ENCODE results near the gene TLR5. TPM values are rescaled to one million over a fixed set of nuclear protein-coding genes. Genes with fewer than 3 reads are reported as not detected.
A peak's percentile ranks its signal among the peaks of the same experiment; 100 is the strongest.

Gene TLR5
- total and polyA plus RNA-seq, 7 donors: 0.23 to 10.2 (median 3.6) TPM

DNA sequence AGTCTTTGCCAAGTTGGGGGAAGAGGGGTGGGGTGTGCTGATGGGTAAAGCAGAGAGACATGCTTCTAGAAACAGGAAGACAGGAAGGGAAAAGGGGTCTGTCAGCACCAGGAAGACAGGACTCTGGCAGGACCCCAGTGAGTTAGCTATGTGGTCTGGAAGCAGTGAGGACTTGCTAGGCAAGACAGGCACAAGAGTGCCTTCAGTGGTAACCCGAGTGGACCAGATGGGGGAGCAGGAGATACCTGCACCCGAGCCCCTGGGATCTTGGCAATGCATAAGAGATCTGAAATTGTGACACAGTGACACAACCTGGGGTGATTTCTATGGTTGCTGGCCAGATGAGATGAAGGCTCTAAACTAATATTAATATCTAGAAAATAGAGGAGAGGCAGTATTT lies 7.0 kb downstream of the TLR5 start:
- TF ChIP-seq EP300 (IDR thresholded peaks at IDR 0.05): no peak
- TF ChIP-seq POLR2A (IDR thresholded peaks at IDR 0.05): no peak
- TF ChIP-seq CTCF (IDR thresholded peaks at IDR 0.05): no peak
- no peak for TF ChIP-seq POLR2AphosphoS5 (IDR thresholded peaks at IDR 0.05)
- 63 to 87% methylated on average over 2 of the region's 2 CpGs for WGBS, 2 donors
- intact Hi-C loops (cut with DNase I): no loop called here
- Histone ChIP-seq H3K36me3 (no peaks in the 10 kb centered on the region), H3K4me1 (peaks cover 0 to 43% (median 38%) of the 10 kb centered on the region in 4 donors), H3K4me3 (no peak overlapping the region), H3K9me3 (no peaks in the 10 kb centered on the region), H3K27me3 (no peaks in the 10 kb centered on the region), H3K27ac (peak overlapping the region; percentile 62 to 78 (median 70))
- DNase-seq: peak; percentile 61

DNA sequence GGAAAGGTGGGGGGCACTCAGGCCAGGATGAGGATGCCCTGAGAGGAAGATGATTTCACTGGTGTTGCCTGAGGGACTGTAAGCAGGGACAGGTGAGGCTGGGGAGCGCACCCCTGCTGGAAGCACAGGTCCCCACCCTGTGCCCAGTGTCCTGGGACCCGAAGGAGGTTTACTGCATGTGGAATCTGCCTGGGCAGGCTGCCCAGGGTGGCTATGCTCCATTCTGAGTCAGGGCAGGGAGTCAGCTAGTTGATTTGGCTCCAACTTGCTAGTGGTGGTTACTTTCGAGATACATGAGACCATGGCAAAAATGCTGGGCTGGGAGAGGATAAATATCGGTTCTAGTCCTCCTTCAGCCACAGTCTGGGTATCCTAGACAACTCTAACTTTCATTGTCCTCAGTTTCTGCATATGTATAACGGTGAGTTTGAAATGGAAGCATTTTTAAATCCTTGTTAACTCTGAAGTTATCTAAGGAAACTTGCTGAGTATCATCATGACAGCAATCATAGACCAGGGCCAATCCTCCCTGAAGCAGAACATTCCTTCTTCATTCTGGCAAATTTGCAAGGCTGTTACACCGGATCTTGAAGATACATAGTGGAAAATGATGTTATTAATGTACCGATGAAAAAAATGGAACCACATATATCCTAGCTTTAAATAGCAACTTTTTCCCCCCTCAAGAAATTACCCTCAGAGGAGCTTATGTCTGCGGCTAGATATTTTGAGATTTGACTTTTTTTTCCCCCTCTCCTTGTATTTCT lies 7.7 kb downstream of the TLR5 start:
- TF ChIP-seq EP300 (IDR thresholded peaks at IDR 0.05) (no peak), CTCF (IDR thresholded peaks at IDR 0.05) (no peak), POLR2AphosphoS5 (IDR thresholded peaks at IDR 0.05) (no peak), POLR2A (IDR thresholded peaks at IDR 0.05) (no peak)
- no peaks in the 10 kb centered on the region for H3K36me3 ChIP-seq
- WGBS, 2 donors: 75 to 77% methylated on average over 8 of the region's 8 CpGs
- peak; percentile 75 for DNase-seq
- H3K27me3 ChIP-seq: no peaks in the 10 kb centered on the region
- no peak overlapping the region for H3K4me3 ChIP-seq
- peak overlapping the region; percentile 62 to 78 (median 70) for H3K27ac ChIP-seq
- H3K4me1 ChIP-seq: peaks cover 0 to 43% (median 38%) of the 10 kb centered on the region in 4 donors
- H3K9me3 ChIP-seq: no peaks in the 10 kb centered on the region
- intact Hi-C loops (cut with DNase I): loop anchor here (2.0 kb wide), 1 partner anchor 293 kb away; no protein-coding TSS in a partner anchor

GRCh38 chr1:223133824-223134435 lies 9.1 kb downstream of the TLR5 start:
- peak overlapping the region; percentile 66 to 78 (median 72) for H3K27ac ChIP-seq
- peaks cover 0 to 51% (median 45%) of the 10 kb centered on the region in 4 donors for H3K4me1 ChIP-seq
- TF ChIP-seq POLR2A (IDR thresholded peaks at IDR 0.05) (no peak), EP300 (IDR thresholded peaks at IDR 0.05) (no peak), CTCF (IDR thresholded peaks at IDR 0.05) (peak in 2 of 4 experiments; percentile 92 to 96), POLR2AphosphoS5 (IDR thresholded peaks at IDR 0.05) (peak in 2 of 4 donors; percentile 27 to 30)
- peak overlapping the region; percentile 14 to 45 (median 38) for H3K4me3 ChIP-seq
- 2 to 4% methylated on average over 23 of the region's 23 CpGs for WGBS, 2 donors
- no peaks in the 10 kb centered on the region for H3K9me3 ChIP-seq
- H3K27me3 ChIP-seq: no peaks in the 10 kb centered on the region
- DNase-seq: peak; percentile 93
- intact Hi-C loops (cut with DNase I): loop anchor here (1.0 to 2.0 kb wide), 2 partner anchors 295 to 550 kb away; no protein-coding TSS in a partner anchor
- H3K36me3 ChIP-seq: no peaks in the 10 kb centered on the region

DNA sequence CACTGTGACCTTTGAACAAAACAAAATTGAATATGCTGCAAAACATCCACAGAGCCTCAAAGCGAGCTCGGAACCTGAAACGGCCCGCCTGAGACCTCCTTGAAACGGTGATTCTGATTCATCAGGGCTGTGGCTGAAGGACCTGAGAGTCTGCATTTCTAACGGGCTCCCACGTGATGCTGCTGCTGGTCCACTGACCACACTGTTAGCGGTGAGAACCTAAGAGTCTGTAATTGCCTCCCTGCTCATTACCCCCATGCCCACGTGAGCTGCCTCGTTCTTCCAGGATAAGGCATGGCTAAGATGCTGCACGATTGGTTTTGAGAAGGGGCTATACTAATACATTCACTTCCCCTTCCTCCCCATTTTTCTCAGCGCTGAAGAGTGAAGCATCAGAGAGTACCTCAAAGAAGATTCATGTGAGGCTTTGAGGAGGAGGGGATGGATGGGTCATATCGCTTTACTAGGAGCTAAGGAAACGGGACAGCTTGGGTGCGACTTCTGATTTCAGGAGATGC lies 9.7 kb downstream of the TLR5 start:
- no peaks in the 10 kb centered on the region for H3K36me3 ChIP-seq
- peak overlapping the region in 3 of 4 donors; percentile 69 to 78 (median 75) for H3K27ac ChIP-seq
- peak overlapping the region in 3 of 4 donors; percentile 37 to 45 (median 39) for H3K4me3 ChIP-seq
- intact Hi-C loops (cut with DNase I): loop anchor here (1.0 kb wide), 1 partner anchor 551 kb away; no protein-coding TSS in a partner anchor
- H3K27me3 ChIP-seq: no peaks in the 10 kb centered on the region
- H3K9me3 ChIP-seq: no peaks in the 10 kb centered on the region
- 8 to 30% methylated on average over 15 of the region's 15 CpGs for WGBS, 2 donors
- TF ChIP-seq POLR2AphosphoS5 (IDR thresholded peaks at IDR 0.05) (no peak), EP300 (IDR thresholded peaks at IDR 0.05) (no peak), POLR2A (IDR thresholded peaks at IDR 0.05) (no peak), CTCF (IDR thresholded peaks at IDR 0.05) (peak in 2 of 4 experiments; percentile 85 to 94)
- peaks cover 0 to 53% (median 46%) of the 10 kb centered on the region in 4 donors for H3K4me1 ChIP-seq
- peak; percentile 63 for DNase-seq
